Stimulated activated CD4-positive, alpha-beta T cell treated with anti-CD3 and anti-CD28 coated beads, Interleukin-1b, Interleukin-23, amount 100 ng/mL, for 1 hour (primary cell): Measurements from ENCODE around the gene CACNA1G.

ENCODE experiments used
- DNase-seq, 2 donors: peaks; one replicate each; pipeline ENCODE4 v3.0.0-alpha.2; 2020; ENCODE audit warnings: low read depth in 2 of 2

CACNA1G gene

DNA sequence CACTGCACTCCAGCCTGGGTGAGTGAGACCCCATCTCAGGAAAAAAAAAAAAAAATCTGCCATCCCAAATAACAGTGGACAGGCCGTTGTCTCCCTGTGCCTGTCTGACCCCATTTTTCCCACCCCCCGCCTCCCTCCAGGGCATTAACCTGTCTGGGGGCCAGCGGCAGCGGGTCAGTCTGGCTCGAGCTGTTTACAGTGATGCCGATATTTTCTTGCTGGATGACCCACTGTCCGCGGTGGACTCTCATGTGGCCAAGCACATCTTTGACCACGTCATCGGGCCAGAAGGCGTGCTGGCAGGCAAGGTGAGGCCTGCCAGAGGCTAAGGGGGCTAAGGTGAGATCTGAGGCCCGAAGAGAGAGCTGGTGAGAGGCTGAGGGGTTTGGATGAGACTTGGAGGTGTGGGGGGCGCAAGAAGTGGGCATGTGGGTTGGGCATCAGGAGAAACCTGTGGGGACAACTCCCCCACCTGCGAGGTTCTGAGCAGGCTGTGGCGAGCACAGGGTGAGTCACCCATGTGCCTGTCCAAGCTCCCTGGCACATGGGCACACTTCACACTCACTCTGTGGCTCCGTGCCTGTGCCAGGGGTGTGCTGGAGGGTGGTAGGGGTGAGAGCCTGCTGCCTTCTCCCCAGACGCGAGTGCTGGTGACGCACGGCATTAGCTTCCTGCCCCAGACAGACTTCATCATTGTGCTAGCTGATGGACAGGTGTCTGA lies 112.5 kb downstream of the CACNA1G start:
- DNase-seq = no peak

DNA sequence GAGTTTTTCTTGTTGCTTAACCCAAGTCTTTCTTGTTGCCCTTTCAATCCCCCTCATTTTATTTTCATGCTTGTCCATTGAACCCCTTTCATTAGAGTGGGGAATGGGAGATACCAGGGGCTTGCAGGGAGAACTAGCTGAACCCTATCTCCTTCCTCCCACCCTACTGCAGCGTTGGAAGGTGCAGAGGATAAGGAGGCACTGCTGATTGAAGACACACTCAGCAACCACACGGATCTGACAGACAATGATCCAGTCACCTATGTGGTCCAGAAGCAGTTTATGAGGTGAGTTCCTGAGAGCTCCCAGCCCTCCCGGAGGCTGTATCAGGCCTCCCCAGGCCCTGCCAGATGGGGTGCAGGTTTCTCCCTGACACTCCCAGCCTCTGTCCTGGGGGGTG lies 114.7 kb downstream of the CACNA1G start:
- DNase-seq = no peak

GRCh38 chr17:50675627-50676026 lies 115.1 kb downstream of the CACNA1G start:
- no peak for DNase-seq

DNA sequence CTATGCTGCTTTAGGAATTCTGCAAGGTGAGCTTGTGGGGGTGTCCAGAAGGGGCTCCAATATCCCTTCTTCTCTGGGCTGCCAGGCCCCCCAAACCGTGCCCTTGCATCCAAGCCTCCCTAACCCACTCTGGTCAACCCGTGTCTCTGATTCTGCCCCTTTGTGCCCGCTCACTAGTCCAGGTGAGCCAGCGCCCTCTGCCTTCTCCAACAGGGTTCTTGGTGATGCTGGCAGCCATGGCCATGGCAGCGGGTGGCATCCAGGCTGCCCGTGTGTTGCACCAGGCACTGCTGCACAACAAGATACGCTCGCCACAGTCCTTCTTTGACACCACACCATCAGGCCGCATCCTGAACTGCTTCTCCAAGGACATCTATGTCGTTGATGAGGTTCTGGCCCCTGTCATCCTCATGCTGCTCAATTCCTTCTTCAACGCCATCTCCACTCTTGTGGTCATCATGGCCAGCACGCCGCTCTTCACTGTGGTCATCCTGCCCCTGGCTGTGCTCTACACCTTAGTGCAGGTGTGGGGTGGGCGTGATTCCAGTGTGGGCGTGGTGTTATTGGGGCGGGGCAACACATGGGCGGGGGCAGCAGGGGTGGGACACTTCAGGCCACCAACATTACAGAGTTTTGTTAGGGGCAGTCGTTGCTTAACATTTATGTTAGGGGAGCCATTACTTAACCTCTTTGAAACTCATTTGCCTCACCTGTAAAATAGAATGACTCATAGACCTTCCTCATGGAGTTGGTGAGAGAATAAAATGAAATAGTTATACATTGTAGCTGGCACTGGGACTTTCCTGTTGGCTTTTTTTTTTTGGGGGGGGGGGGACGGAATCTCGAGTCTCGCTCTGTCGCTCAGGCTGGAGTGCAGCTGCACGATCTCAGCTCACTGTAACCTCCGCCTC lies 115.8 kb downstream of the CACNA1G start:
- no peak for DNase-seq
